Neuronal stem cell (in vitro differentiated cells): ENCODE results near the gene PLEKHA6.

Experiments
- DNase-seq: peaks from one replicate; pipeline ENCODE4 v3.0.0-alpha.2; 2013; ENCODE audit warnings: low spot score
- H2AFZ ChIP-seq: one replicate; pipeline ENCODE4 v1.6.1; 2013; ENCODE audit warnings: mild to moderate bottlenecking, low read length, inconsistent platforms
- H2AK5ac ChIP-seq: 2 replicates; pipeline ENCODE4 v1.6.1; 2013; ENCODE audit warnings: low read depth, mild to moderate bottlenecking, inconsistent platforms, low read length, moderate library complexity, mixed read lengths
- H2BK120ac ChIP-seq: 2 replicates; pipeline ENCODE4 v1.6.1; 2013; ENCODE audit warnings: low read depth, mild to moderate bottlenecking, inconsistent platforms, low read length, moderate library complexity, mixed read lengths
- H2BK12ac ChIP-seq: one replicate; pipeline ENCODE4 v1.6.1; 2013; ENCODE audit warnings: low read length, inconsistent platforms
- H2BK15ac ChIP-seq: 2 replicates; pipeline ENCODE4 v1.6.1; 2013; ENCODE audit warnings: mild to moderate bottlenecking, low read length, inconsistent platforms, mixed read lengths
- H2BK5ac ChIP-seq: one replicate; pipeline ENCODE4 v1.6.1; 2013; ENCODE audit warnings: inconsistent platforms, mild to moderate bottlenecking, low read length, moderate library complexity
- H3K14ac ChIP-seq: one replicate; pipeline ENCODE4 v1.6.1; 2013; ENCODE audit warnings: low read length, inconsistent platforms
- H3K18ac ChIP-seq: 2 replicates; pipeline ENCODE4 v1.6.1; 2013; ENCODE audit warnings: low read length, inconsistent platforms
- H3K23ac ChIP-seq: 2 replicates; pipeline ENCODE4 v1.6.1; 2013; ENCODE audit warnings: low read depth, mild to moderate bottlenecking, mixed read lengths, low read length, inconsistent platforms; ENCODE audit not compliant: poor library complexity
- H3K27ac ChIP-seq: replicated peaks from 3 replicates; pipeline ENCODE4 v1.5.1; 2013; ENCODE audit warnings: low read length, inconsistent platforms
- H3K27me3 ChIP-seq, 3 experiments: 2 replicates each; pipeline ENCODE4 v1.6.1; 2013; ENCODE audit warnings: low read length in 3 of 3, mild to moderate bottlenecking in 2 of 3, inconsistent platforms in 1 of 3, low read depth in 1 of 3, mixed read lengths in 1 of 3, moderate library complexity in 1 of 3; ENCODE audit not compliant: control insufficient read depth in 3 of 3, insufficient read depth in 3 of 3
- H3K36me3 ChIP-seq, 2 donors: replicated peaks in 1 of 2; 2 replicates each; pipeline ENCODE4 v1.6.1; 2013; ENCODE audit warnings: low read length in 2 of 2; ENCODE audit not compliant: control insufficient read depth in 2 of 2, insufficient read depth in 2 of 2
- H3K4ac ChIP-seq: 2 replicates; pipeline ENCODE4 v1.6.1; 2013; ENCODE audit warnings: inconsistent platforms, mild to moderate bottlenecking, low read length, moderate library complexity
- H3K4me1 ChIP-seq, 2 donors: 1 replicate in 1 of 2; 2 replicates in 1 of 2; pipeline ENCODE4 v1.6.1; 2013; ENCODE audit warnings: low read length in 2 of 2, low read depth in 1 of 2; ENCODE audit not compliant: control insufficient read depth in 2 of 2, insufficient read depth in 1 of 2
- H3K4me2 ChIP-seq: one replicate; pipeline ENCODE4 v1.6.1; 2013; ENCODE audit warnings: mild to moderate bottlenecking, low read length, inconsistent platforms; ENCODE audit not compliant: insufficient read depth, poor library complexity, severe bottlenecking
- H3K4me3 ChIP-seq, 2 donors: 2 replicates each; pipeline ENCODE4 v1.5.1; 2013; ENCODE audit warnings: low read length in 2 of 2, mild to moderate bottlenecking in 2 of 2, inconsistent platforms in 1 of 2, moderate library complexity in 1 of 2
- H3K79me1 ChIP-seq: one replicate; pipeline ENCODE4 v1.6.1; 2013; ENCODE audit warnings: low read depth, mild to moderate bottlenecking, inconsistent platforms, low read length, moderate library complexity
- H3K9ac ChIP-seq: one replicate; pipeline ENCODE4 v1.6.1; 2013; ENCODE audit warnings: mild to moderate bottlenecking, low read depth, low read length, inconsistent platforms; ENCODE audit not compliant: poor library complexity
- H3K9me3 ChIP-seq, 2 donors: replicated peaks in 1 of 2; 2 replicates each; pipeline versions ENCODE3 to v1.6.1; 2013; ENCODE audit warnings: low read length in 2 of 2, mild to moderate bottlenecking in 2 of 2, inconsistent platforms in 1 of 2, low read depth in 1 of 2, mixed read lengths in 1 of 2, moderate library complexity in 1 of 2; ENCODE audit not compliant: control insufficient read depth in 2 of 2, insufficient read depth in 1 of 2
- H4K8ac ChIP-seq: one replicate; pipeline ENCODE4 v1.6.1; 2013; ENCODE audit warnings: low read depth, mild to moderate bottlenecking, inconsistent platforms, low read length, moderate library complexity
- H4K91ac ChIP-seq: one replicate; pipeline ENCODE4 v1.6.1; 2013; ENCODE audit warnings: low read length, low read depth, mild to moderate bottlenecking, inconsistent platforms; ENCODE audit not compliant: poor library complexity
- WGBS, 2 donors: extraction: QIAGEN DNeasy Blood & Tissue Kit; methylation state at CpG; one replicate each; pipeline ENCODE4 v1.1.7; 2013; ENCODE audit warnings: missing lambda C conversion rate in 2 of 2, mixed read lengths in 1 of 2; ENCODE audit not compliant: insufficient read length in 2 of 2, insufficient replicate concordance in 1 of 2; ENCODE audit errors: extremely low coverage in 2 of 2; 5-methylcytosine and 5-hydroxymethylcytosine counted together

PLEKHA6 gene

DNA sequence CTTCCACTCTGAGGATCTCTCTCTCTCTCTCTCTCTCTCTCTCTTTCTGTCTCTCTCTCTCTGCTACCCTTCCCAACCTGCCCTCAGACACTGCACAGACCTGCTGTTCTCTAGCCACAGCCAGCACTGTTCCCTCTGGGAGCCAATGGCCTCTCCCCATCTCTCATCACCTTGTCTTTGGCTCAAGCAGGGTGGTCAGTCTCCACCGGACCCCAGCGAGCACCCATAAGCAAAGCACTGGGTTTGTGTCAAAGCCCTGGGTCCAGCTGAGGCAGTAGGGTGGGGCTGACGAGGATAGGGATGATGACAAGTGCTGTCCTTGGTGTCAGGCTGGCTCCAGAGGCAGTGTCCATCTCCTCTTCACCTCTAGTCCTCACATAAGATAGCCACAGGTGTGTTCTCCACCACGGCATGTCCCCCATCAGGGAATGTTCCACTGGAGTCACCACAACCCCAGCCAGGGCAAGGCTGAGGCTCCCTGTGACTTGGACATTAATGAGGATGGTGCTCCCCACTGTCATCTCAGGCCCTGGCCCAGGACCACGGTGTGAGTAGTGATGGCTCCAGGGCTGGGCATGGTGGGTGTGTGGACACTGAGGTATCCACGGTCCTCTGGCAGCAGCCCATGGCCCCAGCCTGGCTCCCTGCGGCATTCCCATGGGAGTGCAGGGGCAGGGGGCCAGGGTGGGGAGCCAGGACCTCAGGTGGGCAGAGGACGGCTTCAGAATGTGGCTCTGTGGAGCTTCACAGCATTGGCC is 137.5 kb downstream of the PLEKHA6 start:
- no CpG with 5 or more reads among the region's 8 CpGs for WGBS, 2 donors
- Histone ChIP-seq H3K4ac (no peak overlapping the region), H3K27me3 (no peaks in the 10 kb centered on the region), H2AK5ac (no peak overlapping the region), H4K8ac (no peak overlapping the region), H4K91ac (no peak overlapping the region), H3K27ac (no peak overlapping the region), H3K23ac (peak overlapping the region; percentile 28), H3K9me3 (no peaks in the 10 kb centered on the region), H3K4me2 (no peak overlapping the region), H2BK5ac (no peak overlapping the region), H3K79me1 (no peaks in the 10 kb centered on the region), H3K36me3 (peaks cover 0 to 19% of the 10 kb centered on the region in 2 donors), H3K9ac (no peak overlapping the region), H3K18ac (no peak overlapping the region), H2BK12ac (no peak overlapping the region), H2BK120ac (no peak overlapping the region), H2AFZ (no peak overlapping the region), H3K4me3 (no peak overlapping the region), H3K14ac (no peak overlapping the region), H3K4me1 (peaks cover 0 to 2% of the 10 kb centered on the region in 2 donors), H2BK15ac (no peak overlapping the region)
- DNase-seq, result no peak

DNA sequence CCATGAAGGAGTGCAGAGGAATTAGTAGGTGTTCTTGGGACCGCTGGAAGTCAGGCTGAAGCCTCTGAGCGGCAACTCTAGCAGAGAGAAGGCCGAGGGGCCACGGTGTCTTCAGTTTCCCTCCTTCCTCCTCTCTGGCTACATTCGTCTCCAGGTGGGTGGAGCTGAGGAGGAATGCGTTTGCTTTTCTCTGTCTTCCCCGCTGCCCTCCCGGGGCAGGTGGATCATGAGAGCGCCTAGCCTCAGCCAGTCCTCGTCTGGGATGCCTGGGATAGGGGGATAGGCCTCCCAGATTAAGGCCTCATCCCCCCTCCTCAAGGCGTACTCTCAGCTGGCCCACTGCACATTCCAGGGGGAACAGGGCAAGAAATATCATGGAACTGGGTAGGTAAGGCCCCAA is 138.5 kb downstream of the PLEKHA6 start:
- Histone ChIP-seq H2BK120ac (no peak overlapping the region), H3K4me3 (no peak overlapping the region), H4K8ac (no peak overlapping the region), H3K36me3 (peaks cover 0 to 19% of the 10 kb centered on the region in 2 donors), H3K27ac (no peak overlapping the region), H3K4ac (no peak overlapping the region), H3K9ac (no peak overlapping the region), H2AFZ (no peak overlapping the region), H3K14ac (no peak overlapping the region), H3K23ac (no peak overlapping the region), H3K4me1 (peaks cover 0 to 2% of the 10 kb centered on the region in 2 donors), H2BK12ac (no peak overlapping the region), H3K4me2 (no peak overlapping the region), H3K18ac (no peak overlapping the region), H3K27me3 (no peaks in the 10 kb centered on the region), H2BK15ac (no peak overlapping the region), H3K79me1 (no peaks in the 10 kb centered on the region), H2AK5ac (no peak overlapping the region), H4K91ac (no peak overlapping the region), H3K9me3 (no peaks in the 10 kb centered on the region), H2BK5ac (no peak overlapping the region)
- no CpG with 5 or more reads among the region's 11 CpGs for WGBS, 2 donors
- no peak for DNase-seq

DNA sequence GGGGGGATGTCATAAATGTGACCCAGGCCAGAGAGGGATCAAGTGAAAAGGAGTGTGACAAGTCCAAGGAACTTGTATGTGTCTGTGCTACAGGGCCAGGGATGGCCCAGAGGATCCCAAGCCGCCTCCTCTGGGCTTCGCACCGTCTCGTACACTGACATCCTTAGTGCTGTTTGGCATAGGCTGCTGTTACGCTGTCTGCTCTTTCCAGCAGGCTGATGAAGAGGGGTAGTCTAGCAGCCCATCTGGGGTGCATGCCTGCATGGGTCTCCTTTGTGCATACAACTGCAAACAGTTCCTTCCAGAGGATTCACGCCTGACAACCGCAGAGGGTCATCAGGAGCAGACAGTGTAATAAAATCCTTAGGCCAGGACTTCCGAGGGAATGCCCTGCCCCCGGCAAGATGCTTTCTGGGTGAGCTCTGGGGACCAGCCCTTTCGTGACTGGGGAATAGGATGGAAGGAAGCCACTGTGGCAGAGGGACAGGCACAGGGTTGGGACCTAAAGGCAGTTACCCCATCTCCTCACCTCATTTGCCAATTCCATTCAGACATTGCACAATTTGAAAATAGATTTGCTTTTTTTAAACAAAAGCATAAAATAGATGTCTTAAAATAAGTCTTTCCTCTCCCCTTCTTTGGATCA is 139.6 kb downstream of the PLEKHA6 start:
- Histone ChIP-seq H3K27me3 (no peaks in the 10 kb centered on the region), H3K9ac (no peak overlapping the region), H3K23ac (no peak overlapping the region), H2BK5ac (no peak overlapping the region), H3K4me3 (no peak overlapping the region), H2AK5ac (no peak overlapping the region), H3K18ac (no peak overlapping the region), H4K91ac (no peak overlapping the region), H3K4me2 (no peak overlapping the region), H3K14ac (no peak overlapping the region), H2AFZ (no peak overlapping the region), H3K27ac (no peak overlapping the region), H3K9me3 (no peaks in the 10 kb centered on the region), H3K36me3 (peaks cover 0 to 19% of the 10 kb centered on the region in 2 donors), H4K8ac (no peak overlapping the region), H3K79me1 (no peaks in the 10 kb centered on the region), H3K4ac (no peak overlapping the region), H2BK15ac (no peak overlapping the region), H3K4me1 (peaks cover 0 to 2% of the 10 kb centered on the region in 2 donors), H2BK12ac (peak overlapping the region; percentile 30), H2BK120ac (no peak overlapping the region)
- DNase-seq, result no peak
- no CpG with 5 or more reads among the region's 10 CpGs for WGBS, 2 donors

DNA sequence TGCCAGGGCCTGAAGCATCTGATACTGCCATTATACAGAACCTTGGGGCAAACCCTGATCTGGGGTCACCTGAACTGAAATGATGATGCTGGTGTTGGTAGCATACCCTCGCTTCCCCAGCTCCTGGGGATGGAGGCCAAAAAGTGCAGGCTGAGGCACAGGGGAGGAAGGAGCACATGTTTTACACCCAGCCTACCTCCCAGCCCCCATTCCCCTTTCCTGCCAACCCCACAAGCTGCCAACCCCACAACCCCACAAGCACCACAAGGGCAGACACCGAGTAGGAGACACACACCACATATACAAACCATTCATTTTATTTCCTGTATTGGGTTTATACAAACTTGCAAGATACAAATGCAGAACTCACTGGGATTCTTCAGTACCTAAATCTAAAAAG is 141.2 kb downstream of the PLEKHA6 start:
- Histone ChIP-seq H3K14ac (no peak overlapping the region), H2BK120ac (no peak overlapping the region), H3K23ac (no peak overlapping the region), H2BK15ac (no peak overlapping the region), H2AK5ac (no peak overlapping the region), H3K9ac (no peak overlapping the region), H3K27ac (no peak overlapping the region), H3K4me1 (peaks cover 0 to 2% of the 10 kb centered on the region in 2 donors), H4K8ac (no peak overlapping the region), H3K27me3 (peaks cover 0 to 3% (median 2%) of the 10 kb centered on the region in 3 experiments), H3K4me3 (no peak overlapping the region), H3K36me3 (peaks cover 0 to 19% of the 10 kb centered on the region in 2 donors), H3K4me2 (no peak overlapping the region), H2BK5ac (no peak overlapping the region), H3K9me3 (no peaks in the 10 kb centered on the region), H3K18ac (no peak overlapping the region), H2BK12ac (no peak overlapping the region), H3K4ac (no peak overlapping the region), H2AFZ (no peak overlapping the region), H4K91ac (no peak overlapping the region), H3K79me1 (no peaks in the 10 kb centered on the region)
- DNase-seq, result no peak
- no CpG with 5 or more reads among the region's 2 CpGs for WGBS, 2 donors
